OCI-LY3 (cell line): ENCODE results near the gene FMN1.

Experiments
- H2AFZ ChIP-seq: fragments of 200-600, 300-600 bp; shearing (Covaris generic); 2 replicates; pipeline ENCODE4 v1.6.0; 2014; ENCODE audit warnings: antibody characterized with exemption, low read depth, low read length
- H3K27ac ChIP-seq: fragments of 200-600, 300-600 bp; sonication (generic); 2 replicates; pipeline ENCODE4 v1.5.1; 2014; ENCODE audit warnings: mild to moderate bottlenecking, low read length, moderate library complexity, mixed read lengths
- H3K27me3 ChIP-seq: fragments of 200-600, 300-600 bp; sonication (generic); 2 replicates; pipeline ENCODE4 v1.6.1; 2014; ENCODE audit warnings: low read depth, low read length, mixed read lengths
- H3K36me3 ChIP-seq: fragments of 200-600, 300-600 bp; sonication (generic); replicated peaks from 2 replicates; pipeline ENCODE3; 2014; ENCODE audit warnings: low read depth, low read length, mixed read lengths
- H3K4me1 ChIP-seq: fragments of 300-600, 200-600 bp; sonication (generic); 2 replicates; pipeline ENCODE4 v1.6.1; 2014; ENCODE audit warnings: low read length, mixed read lengths
- H3K4me2 ChIP-seq: fragments of 200-600, 300-600 bp; sonication (generic); 2 replicates; pipeline ENCODE4 v1.6.1; 2014; ENCODE audit warnings: low read length, mixed read lengths
- H3K4me3 ChIP-seq: fragments of 300-600, 200-600 bp; sonication (generic); 2 replicates; pipeline ENCODE4 v1.5.1; 2014; ENCODE audit warnings: antibody characterized with exemption, mild to moderate bottlenecking, low read length, moderate library complexity
- H3K79me2 ChIP-seq: fragments of 300-600, 200-600 bp; shearing (Covaris generic); 2 replicates; pipeline ENCODE4 v1.6.1; 2014; ENCODE audit warnings: mild to moderate bottlenecking, low read length, mixed read lengths
- H3K9ac ChIP-seq: fragments of 300-600, 200-600 bp; shearing (Covaris generic); 2 replicates; pipeline ENCODE4 v1.6.0; 2014; ENCODE audit warnings: mild to moderate bottlenecking, low read length, moderate library complexity
- H3K9me3 ChIP-seq: fragments of 200-600, 300-600 bp; shearing (Covaris generic); 2 replicates; pipeline ENCODE4 v1.6.1; 2014; ENCODE audit warnings: low read length, mixed read lengths; ENCODE audit not compliant: insufficient read depth
- H4K20me1 ChIP-seq: fragments of 200-600, 300-600 bp; sonication (generic); 2 replicates; pipeline ENCODE4 v1.6.1; 2016; ENCODE audit warnings: low read length, mixed read lengths; ENCODE audit not compliant: insufficient read depth
- EZH2phosphoT487 ChIP-seq: fragments of 200-600 bp; shearing (Covaris generic); IDR thresholded peaks from 2 replicates; pipeline ENCODE4 v1.6.1; 2018; ENCODE audit warnings: antibody characterized with exemption, mixed run types, low read depth
- TF ChIP-seq, protein P1 (sequence below): fragments of 200-600, 300-600 bp; sonication (generic); IDR thresholded peaks from 2 replicates; pipeline ENCODE4 v1.5.1; 2014; ENCODE audit warnings: antibody characterized with exemption, low read length, low read depth

Gene FMN1

DNA sequence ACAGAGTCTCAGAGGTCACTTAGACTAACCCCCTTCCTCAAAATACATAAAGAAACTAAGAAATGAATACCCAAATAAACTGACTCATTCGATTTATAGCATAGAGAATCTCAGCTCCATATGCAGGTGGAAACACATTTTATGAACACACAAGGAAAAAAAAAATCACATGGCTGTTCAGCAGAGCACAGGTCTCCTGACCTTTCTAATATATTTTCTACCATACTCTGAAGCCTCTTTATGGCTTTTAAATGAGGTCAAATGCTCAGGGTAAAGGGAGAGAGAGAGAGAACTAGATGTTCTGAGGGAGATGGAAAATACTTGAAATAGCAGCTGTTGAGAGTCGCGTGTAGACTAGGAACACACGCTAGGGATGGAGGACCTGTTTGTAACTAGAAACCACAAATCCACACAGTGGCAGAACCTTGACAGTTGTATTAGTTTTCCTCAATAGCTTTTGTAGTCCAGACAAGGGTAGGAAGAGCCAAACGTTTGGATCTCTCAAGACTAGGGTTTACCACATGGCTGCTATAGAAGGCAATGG lies 165.3 kb downstream of the FMN1 start:
- no peak overlapping the region for H3K4me2 ChIP-seq

DNA sequence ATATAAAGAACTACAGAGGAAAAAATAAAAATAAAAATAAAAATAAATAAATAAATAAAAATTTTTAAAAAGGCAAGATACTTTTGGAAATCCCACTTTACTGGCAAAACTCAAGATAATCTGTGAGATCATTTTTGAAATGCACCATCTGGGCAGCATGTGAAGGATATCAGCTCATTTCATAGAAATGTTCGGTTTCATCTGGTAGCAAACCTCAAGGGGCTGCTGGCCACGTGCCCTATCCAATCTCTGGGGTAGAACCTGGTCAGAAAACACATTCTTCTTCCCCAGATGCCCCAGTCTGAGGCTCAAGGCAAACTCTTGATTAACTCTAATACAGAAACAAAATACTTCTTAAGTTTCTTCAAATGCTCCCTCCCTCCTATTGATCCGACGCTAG lies 166.0 kb downstream of the FMN1 start:
- no peak overlapping the region for H3K27ac ChIP-seq

More for the DNA sequence above, 165.3 kb downstream of the FMN1 start:
- no peaks in the 10 kb centered on the region for H3K36me3 ChIP-seq
- H3K4me3 ChIP-seq, result no peak overlapping the region
- H2AFZ ChIP-seq, result 0 out of 2 replicates have a peak overlapping the region, but pooled peaks have one; percentile 25
- H3K79me2 ChIP-seq, result no peaks in the 10 kb centered on the region
- H3K27me3 ChIP-seq, result no peaks in the 10 kb centered on the region
- no peak for TF ChIP-seq EZH2phosphoT487
- TF ChIP-seq, protein P1, sequence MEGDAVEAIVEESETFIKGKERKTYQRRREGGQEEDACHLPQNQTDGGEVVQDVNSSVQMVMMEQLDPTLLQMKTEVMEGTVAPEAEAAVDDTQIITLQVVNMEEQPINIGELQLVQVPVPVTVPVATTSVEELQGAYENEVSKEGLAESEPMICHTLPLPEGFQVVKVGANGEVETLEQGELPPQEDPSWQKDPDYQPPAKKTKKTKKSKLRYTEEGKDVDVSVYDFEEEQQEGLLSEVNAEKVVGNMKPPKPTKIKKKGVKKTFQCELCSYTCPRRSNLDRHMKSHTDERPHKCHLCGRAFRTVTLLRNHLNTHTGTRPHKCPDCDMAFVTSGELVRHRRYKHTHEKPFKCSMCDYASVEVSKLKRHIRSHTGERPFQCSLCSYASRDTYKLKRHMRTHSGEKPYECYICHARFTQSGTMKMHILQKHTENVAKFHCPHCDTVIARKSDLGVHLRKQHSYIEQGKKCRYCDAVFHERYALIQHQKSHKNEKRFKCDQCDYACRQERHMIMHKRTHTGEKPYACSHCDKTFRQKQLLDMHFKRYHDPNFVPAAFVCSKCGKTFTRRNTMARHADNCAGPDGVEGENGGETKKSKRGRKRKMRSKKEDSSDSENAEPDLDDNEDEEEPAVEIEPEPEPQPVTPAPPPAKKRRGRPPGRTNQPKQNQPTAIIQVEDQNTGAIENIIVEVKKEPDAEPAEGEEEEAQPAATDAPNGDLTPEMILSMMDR, result no peak
- H4K20me1 ChIP-seq, result no peaks in the 10 kb centered on the region
- no peak overlapping the region for H3K9ac ChIP-seq
- H3K4me1 ChIP-seq, result no peaks in the 10 kb centered on the region
- no peaks in the 10 kb centered on the region for H3K9me3 ChIP-seq
- H3K27ac ChIP-seq, result no peak overlapping the region

DNA sequence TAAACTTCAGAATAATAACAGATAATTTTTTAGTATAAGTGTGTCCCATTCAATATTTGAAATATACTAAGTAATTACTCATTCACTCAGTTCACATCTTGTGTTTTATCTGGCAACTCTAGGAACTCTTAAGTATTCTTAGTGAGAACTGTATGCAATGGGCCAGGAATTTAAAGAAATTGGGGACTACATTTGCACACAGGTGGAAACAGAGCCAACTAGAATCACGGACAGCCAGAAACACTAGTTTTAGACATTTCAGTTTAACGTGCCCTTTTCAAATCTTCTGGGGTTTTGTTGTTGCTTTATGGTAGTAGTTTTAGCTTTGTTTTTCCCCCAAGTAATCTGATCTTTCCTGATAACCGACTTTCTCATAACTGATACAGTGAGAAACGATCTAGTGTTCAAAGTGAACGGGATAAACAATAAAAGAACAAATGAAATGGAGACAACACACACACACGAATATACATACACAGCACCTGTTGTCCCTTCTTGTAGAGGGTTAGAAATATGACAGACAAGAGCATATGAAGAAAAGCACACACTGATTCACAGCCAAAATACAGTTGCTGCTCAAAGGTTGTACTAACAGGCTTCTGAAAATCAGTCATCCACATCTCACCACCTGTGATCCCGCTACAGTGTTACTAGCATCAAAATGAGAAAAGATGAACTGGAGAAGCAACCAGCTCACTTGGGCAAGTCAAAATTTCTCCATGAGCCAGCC lies 167.0 kb downstream of the FMN1 start:
- H3K36me3 ChIP-seq, result no peaks in the 10 kb centered on the region
- no peak overlapping the region for H3K9ac ChIP-seq
- no peak overlapping the region for H2AFZ ChIP-seq
- H3K27me3 ChIP-seq, result no peaks in the 10 kb centered on the region
- no peaks in the 10 kb centered on the region for H4K20me1 ChIP-seq
- H3K79me2 ChIP-seq, result no peaks in the 10 kb centered on the region
- no peak overlapping the region for H3K4me2 ChIP-seq
- H3K4me1 ChIP-seq, result peaks cover 2% of the 10 kb centered on the region; the same call in 1 of the 2 replicates
- no peak for TF ChIP-seq EZH2phosphoT487
- H3K27ac ChIP-seq, result no peak overlapping the region
- H3K4me3 ChIP-seq, result no peak overlapping the region
- H3K9me3 ChIP-seq, result no peaks in the 10 kb centered on the region

More for the DNA sequence above, 166.0 kb downstream of the FMN1 start:
- H3K4me3 ChIP-seq, result no peak overlapping the region
- no peaks in the 10 kb centered on the region for H4K20me1 ChIP-seq
- no peaks in the 10 kb centered on the region for H3K27me3 ChIP-seq
- H3K36me3 ChIP-seq, result no peaks in the 10 kb centered on the region
- H3K4me2 ChIP-seq, result no peak overlapping the region
- H3K4me1 ChIP-seq, result no peaks in the 10 kb centered on the region
- TF ChIP-seq EZH2phosphoT487, result no peak
- TF ChIP-seq, protein P1, result no peak
- H3K9me3 ChIP-seq, result no peaks in the 10 kb centered on the region
- no peak overlapping the region for H2AFZ ChIP-seq
- H3K79me2 ChIP-seq, result no peaks in the 10 kb centered on the region
- no peak overlapping the region for H3K9ac ChIP-seq

DNA sequence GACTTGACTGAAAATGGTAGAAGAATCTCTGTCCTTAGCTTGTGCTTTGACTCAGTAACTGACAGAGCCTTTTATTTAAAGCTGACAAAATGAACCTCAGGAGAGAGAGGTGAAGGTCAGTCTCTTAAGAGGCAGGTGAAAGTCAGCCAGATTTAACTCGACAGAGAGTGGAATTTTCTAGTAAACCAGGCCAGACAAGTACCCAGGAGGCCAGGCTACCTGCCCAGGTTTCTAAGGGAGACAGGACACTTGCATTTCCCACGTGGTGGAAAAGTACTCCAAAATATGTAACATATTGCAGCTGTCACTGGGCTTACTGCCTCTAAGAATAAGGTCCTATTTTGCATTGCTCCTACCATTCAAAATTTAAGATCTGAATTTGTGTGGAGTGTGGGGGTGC lies 167.9 kb downstream of the FMN1 start:
- Histone ChIP-seq H3K79me2 (no peaks in the 10 kb centered on the region), H3K27me3 (no peaks in the 10 kb centered on the region), H3K9me3 (no peaks in the 10 kb centered on the region), H3K27ac (no peak overlapping the region), H3K4me1 (peaks cover 8% of the 10 kb centered on the region; the same call in 1 of the 2 replicates), H3K36me3 (no peaks in the 10 kb centered on the region), H2AFZ (no peak overlapping the region), H4K20me1 (no peaks in the 10 kb centered on the region), H3K4me2 (no peak overlapping the region), H3K9ac (no peak overlapping the region), H3K4me3 (no peak overlapping the region)
- TF ChIP-seq, protein P1, result no peak
- no peak for TF ChIP-seq EZH2phosphoT487
